Fibroblast of gingiva (primary cell): ENCODE data around the gene P2RY2.
"Not testable (repeated sequence)": the region's sequence is repeated elsewhere in the genome, so short reads cannot be mapped to it uniquely, and the experiment has no call there.

ENCODE experiments used
- DNase-seq: peaks from one replicate; pipeline ENCODE4 v3.0.0-alpha.2; 2011; ENCODE audit warnings: low read depth

Gene P2RY2

GRCh38 chr11:73188301-73188700, 29.8 kb upstream of the P2RY2 start:
- DNase-seq, result no peak

DNA sequence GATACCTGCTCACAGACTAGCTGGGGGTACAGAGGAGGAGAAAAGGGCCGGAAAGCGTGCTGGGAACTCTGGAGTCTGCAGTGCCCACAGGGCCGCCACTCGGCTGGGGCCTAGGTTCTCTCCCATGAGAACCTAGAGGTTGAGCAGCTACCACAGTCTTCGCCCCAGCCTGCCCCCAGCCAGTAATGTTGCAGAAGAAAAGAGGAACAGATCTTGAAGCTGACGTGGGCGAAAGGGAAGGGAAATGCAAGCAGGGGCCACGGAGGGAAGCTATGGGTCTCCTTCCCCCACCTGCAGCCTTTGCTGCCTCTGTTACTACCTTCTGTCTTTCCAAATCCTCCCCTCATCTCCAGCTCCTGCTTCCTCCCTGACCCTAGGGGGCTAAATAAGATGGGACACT, 28.8 kb upstream of the P2RY2 start:
- no peak for DNase-seq

DNA sequence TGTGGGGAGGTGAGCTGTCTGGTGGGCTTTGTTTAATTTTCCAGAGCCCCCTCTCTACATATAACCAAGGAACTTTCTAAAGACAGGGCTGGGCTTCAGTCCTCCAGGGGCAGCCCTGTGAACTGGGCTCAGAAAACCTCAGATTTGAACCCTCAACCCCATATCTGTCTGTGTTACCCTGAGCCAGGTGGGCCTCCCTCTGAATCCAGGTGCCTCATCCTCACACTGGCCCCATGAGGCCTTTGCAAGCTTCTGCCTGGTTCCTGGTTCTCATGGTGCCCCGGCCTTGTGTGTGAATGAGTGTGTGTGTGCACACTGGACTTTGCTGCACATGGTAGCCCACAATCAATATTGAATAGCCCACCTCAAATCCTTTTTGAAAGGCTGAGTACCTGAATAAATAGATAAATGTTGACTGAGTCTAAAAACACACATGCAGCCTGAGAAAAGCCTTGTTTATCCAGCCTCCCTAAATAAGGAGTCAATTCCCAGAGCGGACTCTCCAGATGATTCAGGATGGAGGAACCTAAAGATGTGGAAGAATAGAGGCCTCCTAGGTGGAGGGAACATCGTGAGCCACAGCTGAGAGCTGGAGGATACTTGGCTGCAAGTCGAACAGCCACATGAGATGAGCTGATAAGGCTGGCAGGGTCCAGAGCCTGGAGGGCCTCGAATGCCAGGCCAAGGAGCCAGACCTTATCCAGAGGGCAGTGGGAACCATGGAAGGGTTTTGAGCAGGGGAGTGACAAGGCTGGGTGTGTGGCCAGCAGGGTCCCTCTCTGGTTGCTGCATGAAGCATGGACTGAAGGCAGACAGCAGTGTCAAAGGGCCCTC, 28.1 kb upstream of the P2RY2 start:
- DNase-seq, result no peak

GRCh38 chr11:73190557-73190885, 27.6 kb upstream of the P2RY2 start:
- DNase-seq, result no peak

- no peak for DNase-seq
Measured at GRCh38 chr11:73191151-73191550, 26.9 kb upstream of the P2RY2 start.

DNA sequence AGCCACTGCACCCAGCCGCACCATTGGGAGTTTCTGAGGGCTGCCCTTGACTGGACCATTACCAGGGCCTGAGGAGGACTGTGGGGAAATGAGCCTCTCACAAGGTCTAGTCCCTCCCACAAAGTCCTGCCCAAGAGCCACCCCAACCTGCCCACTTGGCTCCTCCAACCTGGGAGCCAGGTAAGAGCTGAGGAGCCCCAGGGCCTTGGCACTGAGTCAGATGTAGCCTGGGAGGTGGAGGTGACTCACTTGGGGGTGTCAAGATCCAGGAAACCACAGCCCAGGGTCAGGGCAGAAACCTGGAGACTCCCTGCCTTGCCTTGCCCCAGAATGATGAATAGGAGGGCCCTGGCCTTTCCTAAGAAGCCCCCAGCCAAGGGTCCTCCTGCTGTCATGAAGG, 25.8 kb upstream of the P2RY2 start:
- DNase-seq, result no peak

DNA sequence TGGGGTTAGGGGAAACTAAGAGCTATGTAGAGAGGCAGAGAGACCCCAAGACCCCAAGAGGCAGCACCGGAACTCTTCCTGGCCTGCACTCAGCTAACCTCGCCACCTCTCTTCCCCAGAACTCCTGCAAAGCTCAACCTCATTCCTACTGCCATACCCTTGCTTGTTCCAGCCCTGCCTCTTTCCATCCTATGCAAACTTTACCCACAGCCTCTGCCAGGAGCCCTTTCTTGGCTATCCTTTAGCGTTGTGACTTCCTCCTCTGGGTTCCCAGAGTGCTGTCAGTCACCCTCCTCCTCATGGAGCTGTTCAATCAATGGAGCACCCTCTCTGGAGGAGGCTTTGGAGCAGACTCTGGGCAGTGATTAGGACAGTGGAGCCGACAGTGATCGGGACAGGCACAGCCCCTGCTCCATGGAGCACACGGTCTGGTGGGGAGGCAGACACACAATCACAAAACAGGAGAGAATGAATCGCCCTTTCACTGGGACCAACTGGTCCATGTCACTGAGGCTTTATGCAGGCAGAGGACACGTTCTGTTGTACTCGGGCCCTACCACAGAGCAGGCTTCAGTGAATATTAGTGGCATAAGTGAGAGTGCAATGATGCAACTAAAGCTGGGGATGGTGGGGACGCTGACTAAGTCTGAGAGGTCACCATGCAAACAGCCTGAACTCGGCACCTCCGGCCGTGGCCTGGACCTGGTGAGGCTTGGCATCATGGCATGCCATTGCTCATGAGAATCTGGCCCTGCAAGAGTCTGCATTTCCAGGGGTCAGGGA, 24.6 kb upstream of the P2RY2 start:
- DNase-seq, result no peak

GRCh38 chr11:73194034-73194507, 24.0 kb upstream of the P2RY2 start:
- DNase-seq, result no peak

DNA sequence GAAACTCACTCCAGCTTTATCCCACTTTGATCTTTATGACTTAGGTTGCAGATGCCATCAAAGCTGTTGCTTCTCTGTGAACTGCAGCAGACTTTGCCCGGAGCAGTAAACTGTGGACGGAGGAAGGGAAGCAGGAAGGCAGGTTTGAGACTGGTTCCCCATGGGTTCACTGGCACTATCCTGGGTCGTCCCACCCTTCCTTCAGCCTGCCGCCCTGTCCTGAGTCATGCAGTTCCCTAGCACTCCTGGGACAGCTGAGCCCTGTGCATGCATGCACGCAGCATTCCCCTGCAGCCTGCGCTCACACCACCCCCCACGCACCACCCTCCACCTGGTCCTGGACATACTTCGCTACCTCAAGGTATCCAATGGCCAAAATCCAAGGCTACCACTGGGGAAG, 23.5 kb upstream of the P2RY2 start:
- no peak for DNase-seq

DNA sequence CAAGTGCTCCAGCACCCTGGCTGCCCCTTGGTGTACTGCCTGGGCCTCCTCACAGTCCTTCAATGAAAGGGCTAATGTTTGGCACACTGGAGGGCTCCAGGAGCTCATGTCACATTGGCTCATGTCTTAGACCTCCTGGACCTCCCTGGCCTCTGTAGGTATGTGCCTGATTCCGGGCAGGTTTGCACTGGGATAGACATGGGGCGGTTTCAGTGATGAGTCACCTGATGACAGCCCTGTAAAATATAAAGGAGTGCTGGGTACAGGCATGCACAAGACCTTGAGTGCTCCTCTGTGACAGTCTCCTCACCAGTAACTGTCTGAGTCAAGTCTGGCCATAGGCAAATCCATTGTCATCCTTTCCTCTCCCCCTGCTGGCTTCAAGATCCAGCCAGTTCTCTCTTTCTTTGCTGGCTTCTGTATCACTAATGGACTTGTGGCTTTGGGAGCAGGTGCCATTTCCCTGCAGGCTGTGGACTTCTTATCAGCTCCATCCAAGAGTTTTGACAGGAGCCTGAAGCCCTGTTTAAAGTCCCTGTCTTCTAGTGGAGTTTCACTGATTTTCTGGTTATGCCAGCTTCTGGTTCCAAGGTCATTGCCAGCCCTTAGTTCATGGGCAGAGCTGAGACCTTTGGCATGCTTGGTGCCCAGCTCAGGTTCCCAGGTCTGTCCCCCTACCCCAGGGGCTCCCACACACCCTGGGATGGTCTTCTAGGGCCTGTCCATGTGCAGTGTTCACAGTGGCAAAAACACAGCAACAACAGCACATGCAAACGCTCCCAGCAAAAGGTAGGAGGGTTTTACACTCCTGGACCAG, 22.7 kb upstream of the P2RY2 start:
- DNase-seq, result no peak

DNA sequence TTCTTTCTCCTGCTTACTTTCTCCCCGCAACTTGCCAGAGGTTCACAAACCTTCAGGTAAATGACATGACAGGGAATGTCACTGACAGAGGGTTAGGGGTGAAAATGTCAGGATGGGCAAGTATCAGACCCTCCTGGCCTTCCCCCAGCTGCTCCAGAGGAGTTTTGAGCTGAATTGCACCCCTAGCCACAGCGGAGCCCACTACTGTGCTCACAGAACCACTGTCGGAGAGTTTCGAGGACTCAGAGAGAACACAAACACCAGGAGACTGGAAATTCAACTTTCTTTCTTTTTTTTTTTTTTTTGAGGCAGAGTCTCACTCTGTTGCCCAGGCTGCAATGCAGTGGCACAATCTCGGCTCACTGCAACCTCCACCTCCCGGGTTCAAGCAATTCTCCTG, 21.5 kb upstream of the P2RY2 start:
- no peak for DNase-seq

GRCh38 chr11:73197348-73197747, 20.7 kb upstream of the P2RY2 start:
- DNase-seq, result no peak

- not testable (repeated sequence) for DNase-seq
Measured at GRCh38 chr11:73197787-73198186, 20.3 kb upstream of the P2RY2 start.

- no peak for DNase-seq
Measured at GRCh38 chr11:73198677-73199076, 19.4 kb upstream of the P2RY2 start.

GRCh38 chr11:73199446-73199845, 18.6 kb upstream of the P2RY2 start:
- no peak for DNase-seq

GRCh38 chr11:73200256-73200655, 17.8 kb upstream of the P2RY2 start:
- no peak for DNase-seq

DNA sequence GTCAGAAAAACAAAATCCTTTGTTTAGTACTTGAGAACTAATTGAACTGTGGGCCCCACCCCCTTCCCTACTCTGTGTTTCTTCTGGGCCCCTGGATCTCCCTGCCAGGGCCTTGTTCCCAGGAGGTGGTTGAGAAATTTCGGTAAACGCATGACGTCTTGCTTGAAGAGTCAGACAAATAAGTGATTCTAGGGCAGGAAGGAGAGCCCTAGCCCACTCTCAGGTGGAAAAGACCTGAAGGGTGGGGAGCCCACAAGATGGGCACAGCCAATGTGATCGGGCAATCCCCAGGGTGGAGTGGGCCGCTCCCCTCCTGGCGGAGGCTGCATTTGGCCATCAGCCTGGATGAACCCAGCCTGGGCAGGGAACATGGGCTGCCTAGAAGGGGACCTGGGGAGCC, 16.8 kb upstream of the P2RY2 start:
- peak; percentile 49 for DNase-seq

DNA sequence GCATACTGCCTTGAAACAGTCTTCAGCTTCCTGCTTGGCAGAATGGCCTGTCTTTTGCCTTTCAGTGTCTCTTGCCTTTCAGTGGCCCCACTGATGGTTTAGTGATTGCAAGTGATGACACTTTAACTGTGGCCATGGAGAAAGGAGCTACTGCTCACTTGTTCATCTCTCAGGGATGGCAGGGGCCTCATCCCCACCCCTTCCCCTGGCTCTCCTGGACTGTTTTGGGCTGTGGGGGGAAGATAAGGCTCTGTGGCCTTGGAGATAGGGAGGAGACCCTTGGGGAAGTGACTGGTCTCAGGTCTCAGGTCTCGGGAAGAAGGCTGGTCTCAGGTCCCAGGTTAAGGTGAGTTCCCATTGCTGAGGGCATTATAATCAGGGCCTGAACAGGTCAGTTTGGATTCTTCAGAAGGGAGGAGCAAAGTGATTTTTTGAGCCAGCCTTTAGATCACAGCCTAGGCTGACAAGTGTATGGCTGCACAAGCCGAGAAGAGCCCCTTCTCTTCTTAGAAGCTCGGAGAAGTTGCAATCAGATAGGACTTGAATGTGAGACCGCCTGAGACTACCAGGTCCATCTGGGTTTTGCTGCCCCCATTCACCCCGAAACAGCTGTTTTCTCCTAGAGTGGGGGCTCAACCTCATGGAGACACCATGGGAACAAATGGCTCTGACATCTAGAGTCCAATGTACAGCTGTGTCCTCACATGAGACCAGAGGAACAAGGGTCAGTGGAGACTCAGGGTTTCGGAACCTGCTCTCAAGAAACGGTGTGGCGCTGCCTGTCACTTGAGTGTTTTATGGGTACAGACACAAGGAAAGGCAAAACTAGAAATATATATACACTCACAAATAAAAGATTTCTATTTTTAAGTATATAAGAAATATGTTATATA, 15.9 kb upstream of the P2RY2 start:
- no peak for DNase-seq

DNA sequence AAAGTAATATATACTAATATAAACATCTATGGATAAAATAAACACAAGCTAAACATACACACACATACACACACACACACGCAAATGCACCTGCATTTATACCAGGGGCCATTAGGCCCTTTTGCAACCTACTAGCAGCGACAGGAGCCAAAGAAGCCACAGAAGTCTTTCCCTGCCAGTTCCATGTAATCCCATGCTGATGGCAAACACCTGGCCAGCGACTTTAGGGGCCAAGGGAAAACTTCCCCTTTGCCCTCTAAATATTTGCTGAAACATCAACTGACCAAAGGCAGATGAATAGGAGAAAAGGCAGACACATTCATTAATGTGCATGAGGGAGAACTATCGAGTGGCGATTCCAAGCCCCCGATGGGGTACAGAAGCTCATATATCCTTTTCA, 14.8 kb upstream of the P2RY2 start:
- DNase-seq, result no peak

DNA sequence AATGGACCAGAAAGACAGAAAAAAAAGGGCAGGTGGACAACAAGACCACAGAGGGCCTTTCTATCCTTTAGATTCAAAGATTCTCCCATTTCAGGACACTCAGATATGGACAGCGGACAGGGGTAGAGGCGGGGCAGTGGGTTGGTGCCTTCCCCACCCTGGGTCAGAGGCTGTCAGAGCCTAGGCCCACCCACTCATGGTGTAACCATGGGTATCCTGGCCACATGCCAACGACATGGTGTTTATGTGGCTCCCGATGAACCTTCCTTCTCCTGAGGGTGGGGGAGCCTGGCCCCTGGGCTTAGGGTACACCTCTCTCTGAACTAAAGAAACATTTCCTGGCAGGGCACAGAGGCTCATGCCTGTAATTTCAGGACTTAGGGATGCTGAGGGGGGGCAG, 14.3 kb upstream of the P2RY2 start:
- no peak for DNase-seq

- no peak for DNase-seq
Measured at GRCh38 chr11:73204711-73205121, 13.4 kb upstream of the P2RY2 start.
